ENCODE data around the gene AGXT. TPM values are rescaled to one million over a fixed set of nuclear protein-coding genes. Genes with fewer than 3 reads are reported as not detected.

AGXT gene
- total RNA-seq, 1 experiment from 2014 or later = not detected

- intact Hi-C loops (cut with micrococcal nuclease; ENCODE audit: unreplicated experiment) = no loop called here
- H3K36me3 ChIP-seq (ENCODE audit: insufficient read depth, low read length, poor library complexity, severe bottlenecking) = no peaks in the 10 kb centered on the region
- no peaks in the 10 kb centered on the region for H3K4me1 ChIP-seq (ENCODE audit: insufficient read depth, low read length, poor library complexity, severe bottlenecking)
- no peak for DNase-seq (ENCODE audit: low spot score)
- no TSS peak for BruUV-seq (replicated peaks)
- H3K4me3 ChIP-seq (ENCODE audit: low read depth, low read length, poor library complexity, severe bottlenecking) = no peak overlapping the region
- TF ChIP-seq EZH2 (IDR thresholded peaks at IDR 0.05; ENCODE audit: borderline replicate concordance, low read depth, low read length, poor library complexity, severe bottlenecking) (no peak), CTCF (conservative IDR thresholded peaks at IDR 0.05; ENCODE audit: low read depth, low read length) (no peak)
- POLR2A ChIA-PET (ENCODE audit: low non-redundant PET) = no interaction called here
- H3K9me3 ChIP-seq (ENCODE audit: low read depth, low read length, poor library complexity, severe bottlenecking) = no peaks in the 10 kb centered on the region
- no peak overlapping the region for H3K27ac ChIP-seq (ENCODE audit: low read depth, low read length, poor library complexity, severe bottlenecking)
- no peaks in the 10 kb centered on the region for H3K27me3 ChIP-seq (replicated peaks; ENCODE audit: insufficient read depth, low read depth, low read length, poor library complexity)
- CTCF ChIA-PET = no interaction called here
Observed at GRCh38 chr2:240861547-240861946, 7.1 kb upstream of the AGXT start.

GRCh38 chr2:240864475-240864874, 4.1 kb upstream of the AGXT start:
- intact Hi-C loops (cut with micrococcal nuclease; ENCODE audit: unreplicated experiment) = no loop called here
- TF ChIP-seq CTCF (conservative IDR thresholded peaks at IDR 0.05; ENCODE audit: low read depth, low read length) = no peak
- no peak for TF ChIP-seq EZH2 (IDR thresholded peaks at IDR 0.05; ENCODE audit: borderline replicate concordance, low read depth, low read length, poor library complexity, severe bottlenecking)
- no peaks in the 10 kb centered on the region for H3K27me3 ChIP-seq (replicated peaks; ENCODE audit: insufficient read depth, low read depth, low read length, poor library complexity)
- H3K9me3 ChIP-seq (ENCODE audit: low read depth, low read length, poor library complexity, severe bottlenecking) = no peaks in the 10 kb centered on the region
- DNase-seq (ENCODE audit: low spot score) = no peak
- H3K4me1 ChIP-seq (ENCODE audit: insufficient read depth, low read length, poor library complexity, severe bottlenecking) = no peaks in the 10 kb centered on the region
- CTCF ChIA-PET = no interaction called here
- BruUV-seq (replicated peaks) = no TSS peak
- POLR2A ChIA-PET (ENCODE audit: low non-redundant PET) = no interaction called here
- no peaks in the 10 kb centered on the region for H3K36me3 ChIP-seq (ENCODE audit: insufficient read depth, low read length, poor library complexity, severe bottlenecking)
- no peak overlapping the region for H3K4me3 ChIP-seq (ENCODE audit: low read depth, low read length, poor library complexity, severe bottlenecking)
- no peak overlapping the region for H3K27ac ChIP-seq (ENCODE audit: low read depth, low read length, poor library complexity, severe bottlenecking)

- H3K27ac ChIP-seq (ENCODE audit: low read depth, low read length, poor library complexity, severe bottlenecking) = no peak overlapping the region
- no peak overlapping the region for H3K4me3 ChIP-seq (ENCODE audit: low read depth, low read length, poor library complexity, severe bottlenecking)
- ChIA-PET CTCF (no interaction called here), POLR2A (ENCODE audit: low non-redundant PET) (no interaction called here)
- H3K9me3 ChIP-seq (ENCODE audit: low read depth, low read length, poor library complexity, severe bottlenecking) = no peaks in the 10 kb centered on the region
- intact Hi-C loops (cut with micrococcal nuclease; ENCODE audit: unreplicated experiment) = no loop called here
- BruUV-seq (replicated peaks) = no TSS peak
- no peak for TF ChIP-seq CTCF (conservative IDR thresholded peaks at IDR 0.05; ENCODE audit: low read depth, low read length)
- TF ChIP-seq EZH2 (IDR thresholded peaks at IDR 0.05; ENCODE audit: borderline replicate concordance, low read depth, low read length, poor library complexity, severe bottlenecking) = no peak
- H3K4me1 ChIP-seq (ENCODE audit: insufficient read depth, low read length, poor library complexity, severe bottlenecking) = no peaks in the 10 kb centered on the region
- no peak for DNase-seq (ENCODE audit: low spot score)
- H3K27me3 ChIP-seq (replicated peaks; ENCODE audit: insufficient read depth, low read depth, low read length, poor library complexity) = no peaks in the 10 kb centered on the region
- H3K36me3 ChIP-seq (ENCODE audit: insufficient read depth, low read length, poor library complexity, severe bottlenecking) = no peaks in the 10 kb centered on the region
Observed at GRCh38 chr2:240865391-240865790, 3.2 kb upstream of the AGXT start.
